ENCODE measurements around the gene ARHGEF25.
"Not testable (repeated sequence)": the region's sequence is repeated elsewhere in the genome, so short reads cannot be mapped to it uniquely, and the experiment has no call there.

ARHGEF25 gene

GRCh38 chr12:57611108-57611826, at the start of gene ARHGEF25:
Gene ARHGEF25, plus strand, starts transcription at chr12:57611435. Its CDS starts 460 bp downstream, at chr12:57611895.
- DNase-seq: peak; percentile 54

GRCh38 chr12:57563358-57563757, 47.9 kb upstream of the ARHGEF25 start:
- no peak for DNase-seq

- no peak for DNase-seq
These were observed 47.0 kb upstream of the ARHGEF25 start for GRCh38 chr12:57564178-57564740.

- no peak for DNase-seq
These were observed 42.4 kb upstream of the ARHGEF25 start for GRCh38 chr12:57568838-57569237.

GRCh38 chr12:57569858-57570257, 41.4 kb upstream of the ARHGEF25 start:
- DNase-seq: no peak

- DNase-seq: not testable (repeated sequence)
These were observed 40.8 kb upstream of the ARHGEF25 start for GRCh38 chr12:57570438-57570837.

GRCh38 chr12:57571926-57572762, 39.1 kb upstream of the ARHGEF25 start:
- DNase-seq: no peak

- DNase-seq: no peak
These were observed 36.4 kb upstream of the ARHGEF25 start for GRCh38 chr12:57574795-57575194.

- DNase-seq: no peak
These were observed 35.2 kb upstream of the ARHGEF25 start for GRCh38 chr12:57575771-57576612.

- DNase-seq: no peak
These were observed 34.5 kb upstream of the ARHGEF25 start for GRCh38 chr12:57576613-57577160.

GRCh38 chr12:57577981-57578758, 33.1 kb upstream of the ARHGEF25 start:
- DNase-seq: no peak

GRCh38 chr12:57579011-57579410, 32.2 kb upstream of the ARHGEF25 start:
- no peak for DNase-seq

- DNase-seq: no peak
These were observed 31.4 kb upstream of the ARHGEF25 start for GRCh38 chr12:57579677-57580465.

GRCh38 chr12:57580466-57580795, 30.8 kb upstream of the ARHGEF25 start:
- DNase-seq: no peak

GRCh38 chr12:57581802-57582201, 29.4 kb upstream of the ARHGEF25 start:
- DNase-seq: no peak

- no peak for DNase-seq
These were observed 28.8 kb upstream of the ARHGEF25 start for GRCh38 chr12:57582440-57582839.

- DNase-seq: peak; percentile 38
These were observed 28.0 kb upstream of the ARHGEF25 start for GRCh38 chr12:57583008-57583831.

GRCh38 chr12:57584050-57584449, 27.2 kb upstream of the ARHGEF25 start:
- DNase-seq: no peak

GRCh38 chr12:57584690-57585089, 26.5 kb upstream of the ARHGEF25 start:
- no peak for DNase-seq

GRCh38 chr12:57585156-57585555, 26.1 kb upstream of the ARHGEF25 start:
- DNase-seq: no peak
